Left lung (tissue), 10 donors: ENCODE measurements around the gene EPHA5. TPM values are rescaled to one million over a fixed set of nuclear protein-coding genes. Genes with fewer than 3 reads are reported as not detected.
A peak's percentile ranks its signal among the peaks of the same experiment; 100 is the strongest.

ENCODE experiments used
- ATAC-seq: fragments of 200-7000 bp; cut with Tn5 transposase; one replicate; pipeline ENCODE4 v1.9.1; 2020; ENCODE audit warnings: moderate library complexity
- DNase-seq, 4 donors: peaks; one replicate each; pipeline ENCODE4 v3.0.0-alpha.2; 2013 to 2020
- H3K27ac ChIP-seq, 2 donors: fragments of 200-600 bp; sonication (generic) in 1 of 2; one replicate each; pipeline versions ENCODE4 v1.5.0 to v1.8.0; 2020 to 2021
- H3K27me3 ChIP-seq, 2 donors: fragments of 200-600 bp; sonication (generic) in 1 of 2; one replicate each; pipeline versions ENCODE4 v1.5.0 to v1.8.0; 2020 to 2021
- H3K36me3 ChIP-seq, 2 donors: fragments of 200-600 bp; sonication (generic) in 1 of 2; one replicate each; pipeline versions ENCODE4 v1.5.0 to v1.8.0; 2020 to 2021
- H3K4me1 ChIP-seq, 2 donors: fragments of 200-600 bp; one replicate each; pipeline ENCODE4 v1.8.0; 2021
- H3K4me3 ChIP-seq, 2 donors: fragments of 200-600 bp; sonication (generic) in 1 of 2; one replicate each; pipeline versions ENCODE4 v1.5.0 to v1.8.0; 2020 to 2021; ENCODE audit warnings: mild to moderate bottlenecking in 1 of 2
- H3K9me3 ChIP-seq, 2 donors: fragments of 200-600 bp; sonication (generic) in 1 of 2; one replicate each; pipeline versions ENCODE4 v1.5.0 to v1.8.0; 2020 to 2021
- intact Hi-C, 2 donors: fragments of 100-400 bp; cut with DNase I; formaldehyde crosslinking; loops; one replicate each; pipeline versions ENCODE4 v1.11.2 to v1.14.2; 2022
- polyA plus RNA-seq, 6 donors: library from polyadenylated mRNA; unstranded; fragments of 120-200 nt; gene quantifications; one replicate each; pipeline ENCODE4 v1.2.1, GENCODE V29; 2013; ENCODE audit not compliant: insufficient read length in 6 of 6
- total RNA-seq, 2 donors: library from RNA; stranded (reverse); fragmentation: NEBNext Ultra II Directional; extraction: Animal tissue kit (Norgen Biotek cat#: 25700); gene quantifications; one replicate each; pipeline ENCODE4 v1.2.1, GENCODE V29; 2021
- TF ChIP-seq, protein P1 (sequence below), 2 donors: fragments of 200-600 bp; sonication (generic) in 1 of 2; IDR thresholded peaks; one replicate each; pipeline versions ENCODE4 v1.5.0 to v1.8.0; 2021; ENCODE audit warnings: antibody characterized with exemption in 2 of 2
- donor health status: DM: no; HTN: yes; CAD: no.
- donor health status: DM: no; HTN: no; CAD: no.

EPHA5 gene
- total and polyA plus RNA-seq, 8 donors, result 0.01 to 0.12 (median 0.08) TPM; not detected in 2

- Histone ChIP-seq H3K9me3 (no peaks in the 10 kb centered on the region), H3K4me1 (peaks cover 9 to 14% of the 10 kb centered on the region in 2 donors), H3K27me3 (peaks cover 56 to 86% of the 10 kb centered on the region in 2 donors), H3K27ac (no peak overlapping the region), H3K4me3 (no peak overlapping the region), H3K36me3 (no peaks in the 10 kb centered on the region)
- DNase-seq, result no peak
- intact Hi-C loops, result no loop called here
- TF ChIP-seq, protein P1, sequence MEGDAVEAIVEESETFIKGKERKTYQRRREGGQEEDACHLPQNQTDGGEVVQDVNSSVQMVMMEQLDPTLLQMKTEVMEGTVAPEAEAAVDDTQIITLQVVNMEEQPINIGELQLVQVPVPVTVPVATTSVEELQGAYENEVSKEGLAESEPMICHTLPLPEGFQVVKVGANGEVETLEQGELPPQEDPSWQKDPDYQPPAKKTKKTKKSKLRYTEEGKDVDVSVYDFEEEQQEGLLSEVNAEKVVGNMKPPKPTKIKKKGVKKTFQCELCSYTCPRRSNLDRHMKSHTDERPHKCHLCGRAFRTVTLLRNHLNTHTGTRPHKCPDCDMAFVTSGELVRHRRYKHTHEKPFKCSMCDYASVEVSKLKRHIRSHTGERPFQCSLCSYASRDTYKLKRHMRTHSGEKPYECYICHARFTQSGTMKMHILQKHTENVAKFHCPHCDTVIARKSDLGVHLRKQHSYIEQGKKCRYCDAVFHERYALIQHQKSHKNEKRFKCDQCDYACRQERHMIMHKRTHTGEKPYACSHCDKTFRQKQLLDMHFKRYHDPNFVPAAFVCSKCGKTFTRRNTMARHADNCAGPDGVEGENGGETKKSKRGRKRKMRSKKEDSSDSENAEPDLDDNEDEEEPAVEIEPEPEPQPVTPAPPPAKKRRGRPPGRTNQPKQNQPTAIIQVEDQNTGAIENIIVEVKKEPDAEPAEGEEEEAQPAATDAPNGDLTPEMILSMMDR (IDR thresholded peaks at IDR 0.05), result no peak
- no peak for ATAC-seq
Measured at GRCh38 chr4:65665771-65666523, 4.3 kb downstream of the EPHA5 start.

- no peak for DNase-seq
- TF ChIP-seq, protein P1 (IDR thresholded peaks at IDR 0.05), result no peak
- no peaks in the 10 kb centered on the region for H3K9me3 ChIP-seq
- no peak overlapping the region for H3K4me3 ChIP-seq
- no peaks in the 10 kb centered on the region for H3K36me3 ChIP-seq
- H3K27ac ChIP-seq, result no peak overlapping the region
- no peak for ATAC-seq
- H3K4me1 ChIP-seq, result no peaks in the 10 kb centered on the region
- intact Hi-C loops, result no loop called here
- H3K27me3 ChIP-seq, result peaks cover 16 to 41% of the 10 kb centered on the region in 2 donors
Measured at GRCh38 chr4:65661471-65661870, 8.8 kb downstream of the EPHA5 start.

GRCh38 chr4:65658117-65658516 is 12.2 kb downstream of the EPHA5 start:
- ATAC-seq (peak; percentile 99), DNase-seq (peak in 1 of 4 donors; percentile 44)

DNA sequence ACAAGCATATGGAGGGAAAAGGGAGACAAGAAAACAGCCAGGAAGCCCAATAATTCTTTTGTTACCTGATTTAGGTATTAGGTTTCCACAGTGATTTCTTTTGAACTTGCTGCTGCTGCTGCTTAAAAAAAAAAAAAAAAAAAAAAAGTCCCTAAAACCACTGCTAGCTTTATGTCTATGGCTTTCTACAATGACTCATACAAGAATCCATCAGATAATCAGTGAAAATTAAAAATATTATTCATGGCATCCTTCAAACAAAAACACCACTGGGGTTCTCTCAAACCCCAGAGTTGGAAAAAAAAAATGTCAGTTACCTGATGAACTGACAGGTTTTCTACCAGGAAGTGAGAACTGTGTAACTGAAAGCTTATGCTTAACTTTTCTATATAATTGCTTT is 14.3 kb downstream of the EPHA5 start:
- intact Hi-C loops, result no loop called here
- H3K4me1 ChIP-seq, result no peaks in the 10 kb centered on the region
- DNase-seq (no peak), ATAC-seq (no peak)
- H3K27me3 ChIP-seq, result no peaks in the 10 kb centered on the region
- no peaks in the 10 kb centered on the region for H3K36me3 ChIP-seq
- TF ChIP-seq, protein P1 (IDR thresholded peaks at IDR 0.05), result no peak
- H3K4me3 ChIP-seq, result no peak overlapping the region
- H3K27ac ChIP-seq, result no peak overlapping the region
- H3K9me3 ChIP-seq, result no peaks in the 10 kb centered on the region

More at GRCh38 chr4:65658117-65658516, 12.2 kb downstream of the EPHA5 start:
- no peaks in the 10 kb centered on the region for H3K4me1 ChIP-seq
- H3K9me3 ChIP-seq, result no peaks in the 10 kb centered on the region
- no peaks in the 10 kb centered on the region for H3K36me3 ChIP-seq
- no peak overlapping the region for H3K4me3 ChIP-seq
- no peak overlapping the region for H3K27ac ChIP-seq
- intact Hi-C loops, result no loop called here
- H3K27me3 ChIP-seq, result peaks cover 0 to 9% of the 10 kb centered on the region in 2 donors
- TF ChIP-seq, protein P1 (IDR thresholded peaks at IDR 0.05), result no peak

- Histone ChIP-seq H3K4me3 (no peak overlapping the region), H3K36me3 (no peaks in the 10 kb centered on the region), H3K27me3 (no peaks in the 10 kb centered on the region), H3K4me1 (no peaks in the 10 kb centered on the region), H3K27ac (no peak overlapping the region), H3K9me3 (no peaks in the 10 kb centered on the region)
- no peak for DNase-seq
- intact Hi-C loops, result no loop called here
- ATAC-seq, result no peak
- TF ChIP-seq, protein P1 (IDR thresholded peaks at IDR 0.05), result no peak
Measured at GRCh38 chr4:65654976-65655375, 15.3 kb downstream of the EPHA5 start.
